DOHH2 (cell line): Measurements from ENCODE around the gene B3GALT6.

Experiments
- H3F3A ChIP-seq: fragments of 200-600 bp; sonication (generic), shearing (Covaris generic); 2 replicates; pipeline ENCODE4 v1.6.0; 2016; ENCODE audit warnings: antibody characterized with exemption, mild to moderate bottlenecking; ENCODE audit not compliant: control insufficient read depth, insufficient read depth
- H3K27ac ChIP-seq: fragments of 200-600 bp; sonication (generic); 2 replicates; pipeline ENCODE4 v1.5.1; 2014; ENCODE audit warnings: low read depth, mild to moderate bottlenecking, low read length, moderate library complexity
- H3K27me3 ChIP-seq: fragments of 200-600 bp; sonication (generic); 2 replicates; pipeline ENCODE4 v1.6.1; 2014; ENCODE audit warnings: mild to moderate bottlenecking, low read length, mixed read lengths; ENCODE audit not compliant: control insufficient read depth
- H3K36me3 ChIP-seq: fragments of 200-600 bp; sonication (generic); 2 replicates; pipeline ENCODE4 v1.6.1; 2014; ENCODE audit warnings: mild to moderate bottlenecking, low read length, moderate library complexity, mixed read lengths; ENCODE audit not compliant: control insufficient read depth
- H3K4me1 ChIP-seq: fragments of 200-600 bp; sonication (generic); 2 replicates; pipeline ENCODE4 v1.6.1; 2014; ENCODE audit warnings: mild to moderate bottlenecking, low read length, mixed read lengths; ENCODE audit not compliant: control insufficient read depth
- H3K4me2 ChIP-seq: fragments of 200-600 bp; sonication (generic); 2 replicates; pipeline ENCODE4 v1.6.0; 2014; ENCODE audit warnings: mild to moderate bottlenecking, low read length, moderate library complexity
- H3K4me3 ChIP-seq: fragments of 200-600 bp; sonication (generic); 2 replicates; pipeline ENCODE4 v1.5.1; 2014; ENCODE audit warnings: mild to moderate bottlenecking, low read length, mixed read lengths
- H3K79me2 ChIP-seq: fragments of 200-600 bp; sonication (generic); 2 replicates; pipeline ENCODE4 v1.6.1; 2014; ENCODE audit warnings: mild to moderate bottlenecking, low read length, mixed read lengths; ENCODE audit not compliant: control insufficient read depth
- H3K9me2 ChIP-seq: fragments of 200-600 bp; sonication (generic); replicated peaks from 2 replicates; pipeline ENCODE4 v1.6.1; 2014; ENCODE audit warnings: mild to moderate bottlenecking, low read length, mixed read lengths; ENCODE audit not compliant: control insufficient read depth
- H3K9me3 ChIP-seq: fragments of 200-600 bp; sonication (generic); 2 replicates; pipeline ENCODE4 v1.6.1; 2014; ENCODE audit warnings: antibody characterized with exemption, low read length, mixed read lengths; ENCODE audit not compliant: control insufficient read depth, insufficient read depth
- H4K20me1 ChIP-seq: fragments of 200-600 bp; sonication (generic); 2 replicates; pipeline ENCODE4 v1.6.0; 2014; ENCODE audit warnings: low read depth, mild to moderate bottlenecking, antibody characterized with exemption, low read length, moderate library complexity; ENCODE audit not compliant: control insufficient read depth, insufficient read depth
- EZH2phosphoT487 ChIP-seq: fragments of 200-600 bp; sonication (generic); IDR thresholded peaks from 2 replicates; pipeline ENCODE4 v1.6.1; 2017; ENCODE audit warnings: borderline replicate concordance, mild to moderate bottlenecking, antibody characterized with exemption, low read length, moderate library complexity, mixed read lengths
- TF ChIP-seq, protein P1 (sequence below): fragments of 200-600 bp; sonication (generic); IDR thresholded peaks from one replicate; pipeline ENCODE4 v1.5.1; 2014; ENCODE audit warnings: antibody characterized with exemption, mild to moderate bottlenecking, low read depth, low read length; ENCODE audit not compliant: poor library complexity, severe bottlenecking

Gene B3GALT6

DNA sequence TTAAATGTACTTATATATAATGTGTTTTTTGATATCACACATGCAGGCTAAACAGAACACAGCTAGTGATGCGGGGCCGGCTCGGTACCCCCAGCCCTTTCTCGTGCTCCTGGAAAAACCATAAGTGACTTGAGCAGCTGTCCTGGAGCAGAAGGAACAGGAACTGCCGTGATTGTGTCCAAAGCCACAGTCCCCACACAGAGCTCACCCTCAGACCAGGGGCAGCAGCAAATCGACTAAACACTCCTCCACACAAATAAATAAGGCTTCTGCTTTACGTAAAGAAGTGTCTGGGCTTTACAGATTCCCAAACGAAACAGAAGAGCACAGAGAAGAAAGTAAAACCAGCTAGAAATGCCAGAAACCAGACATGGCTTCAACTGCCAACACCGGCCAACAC, 32.0 kb downstream of the B3GALT6 start:
- Histone ChIP-seq H3K4me3 (no peak overlapping the region), H3K36me3 (peaks cover 79% of the 10 kb centered on the region), H3K4me1 (peaks cover 19% of the 10 kb centered on the region), H3K27me3 (no peaks in the 10 kb centered on the region), H3K9me2 (no peaks in the 10 kb centered on the region), H3K79me2 (peaks cover 54% of the 10 kb centered on the region), H3F3A (0 out of 2 replicates have a peak, but pooled peaks cover 3% of the 10 kb centered on the region), H3K4me2 (no peak overlapping the region), H3K27ac (no peak overlapping the region), H3K9me3 (no peaks in the 10 kb centered on the region), H4K20me1 (no peaks in the 10 kb centered on the region)
- TF ChIP-seq EZH2phosphoT487: no peak
- TF ChIP-seq, protein P1, sequence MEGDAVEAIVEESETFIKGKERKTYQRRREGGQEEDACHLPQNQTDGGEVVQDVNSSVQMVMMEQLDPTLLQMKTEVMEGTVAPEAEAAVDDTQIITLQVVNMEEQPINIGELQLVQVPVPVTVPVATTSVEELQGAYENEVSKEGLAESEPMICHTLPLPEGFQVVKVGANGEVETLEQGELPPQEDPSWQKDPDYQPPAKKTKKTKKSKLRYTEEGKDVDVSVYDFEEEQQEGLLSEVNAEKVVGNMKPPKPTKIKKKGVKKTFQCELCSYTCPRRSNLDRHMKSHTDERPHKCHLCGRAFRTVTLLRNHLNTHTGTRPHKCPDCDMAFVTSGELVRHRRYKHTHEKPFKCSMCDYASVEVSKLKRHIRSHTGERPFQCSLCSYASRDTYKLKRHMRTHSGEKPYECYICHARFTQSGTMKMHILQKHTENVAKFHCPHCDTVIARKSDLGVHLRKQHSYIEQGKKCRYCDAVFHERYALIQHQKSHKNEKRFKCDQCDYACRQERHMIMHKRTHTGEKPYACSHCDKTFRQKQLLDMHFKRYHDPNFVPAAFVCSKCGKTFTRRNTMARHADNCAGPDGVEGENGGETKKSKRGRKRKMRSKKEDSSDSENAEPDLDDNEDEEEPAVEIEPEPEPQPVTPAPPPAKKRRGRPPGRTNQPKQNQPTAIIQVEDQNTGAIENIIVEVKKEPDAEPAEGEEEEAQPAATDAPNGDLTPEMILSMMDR: no peak

DNA sequence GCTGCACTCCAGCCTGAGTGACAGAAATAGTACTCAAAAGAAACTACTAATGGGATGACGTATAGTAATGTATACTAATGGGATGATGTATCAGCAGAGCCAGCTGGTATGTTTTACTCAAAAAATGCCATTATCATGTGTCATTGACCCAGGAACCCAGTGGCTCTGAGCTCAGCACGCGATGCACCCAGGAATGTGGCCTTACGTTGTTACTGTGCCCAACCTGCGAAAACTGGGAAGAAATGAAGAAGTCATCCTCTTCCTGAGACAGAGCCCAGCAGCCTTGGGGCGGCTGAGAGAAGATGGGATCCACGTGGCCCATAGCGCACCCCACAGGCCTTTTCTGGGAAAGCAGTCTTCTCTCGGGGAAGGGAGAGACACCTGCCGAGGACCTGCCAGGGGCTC, 32.8 kb downstream of the B3GALT6 start:
- no peaks in the 10 kb centered on the region for H3K27me3 ChIP-seq
- TF ChIP-seq, protein P1: peak; percentile 34
- TF ChIP-seq EZH2phosphoT487: no peak
- H3K27ac ChIP-seq: no peak overlapping the region
- no peak overlapping the region for H3K4me2 ChIP-seq
- no peaks in the 10 kb centered on the region for H3K9me2 ChIP-seq
- no peaks in the 10 kb centered on the region for H4K20me1 ChIP-seq
- peaks cover 74% of the 10 kb centered on the region for H3K36me3 ChIP-seq
- H3F3A ChIP-seq: 0 out of 2 replicates have a peak, but pooled peaks cover 3% of the 10 kb centered on the region
- no peak overlapping the region for H3K4me3 ChIP-seq
- H3K79me2 ChIP-seq: peaks cover 54% of the 10 kb centered on the region
- no peaks in the 10 kb centered on the region for H3K9me3 ChIP-seq
- H3K4me1 ChIP-seq: peaks cover 14% of the 10 kb centered on the region

DNA sequence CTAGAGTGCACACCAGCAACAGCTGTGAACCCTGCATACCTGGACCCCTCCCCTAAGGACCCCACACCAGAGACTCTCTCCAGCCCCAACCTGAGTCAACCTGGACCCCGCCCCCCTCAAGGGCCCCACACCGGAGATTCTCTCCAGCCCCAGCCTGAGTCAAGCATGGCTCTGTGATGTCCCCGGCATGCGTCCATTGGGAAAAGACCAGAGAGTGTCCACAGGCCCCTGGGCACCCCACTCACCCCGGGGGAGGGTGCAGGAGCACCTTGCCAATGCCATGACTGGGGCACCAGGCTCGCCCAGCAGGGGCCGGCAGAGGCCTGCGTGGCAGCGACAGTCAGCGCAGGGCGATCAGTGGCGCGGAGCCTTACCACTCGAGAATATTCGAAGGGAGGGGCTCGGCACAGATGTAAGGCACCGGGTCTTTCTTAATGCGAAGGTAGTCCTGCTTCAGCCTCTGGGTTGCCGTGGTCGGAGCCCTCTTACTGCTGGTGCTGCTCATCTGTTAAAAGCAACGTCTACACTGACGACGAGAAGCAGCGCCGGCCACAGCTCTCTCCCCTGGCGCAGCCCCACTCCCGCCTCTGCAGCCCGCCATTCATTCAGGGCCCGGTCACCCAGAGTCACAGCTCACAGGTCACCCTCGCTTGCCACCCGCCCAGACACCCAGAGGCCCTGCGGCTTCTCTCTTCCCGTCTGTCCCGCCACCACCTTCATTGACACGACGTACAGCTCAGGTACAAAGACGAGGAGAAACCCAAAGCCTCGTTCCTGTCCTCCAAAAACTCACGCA, 35.6 kb downstream of the B3GALT6 start:
- H3K4me3 ChIP-seq: no peak overlapping the region
- H3K4me1 ChIP-seq: peaks cover 18% of the 10 kb centered on the region
- H3K9me3 ChIP-seq: no peaks in the 10 kb centered on the region
- TF ChIP-seq EZH2phosphoT487: no peak
- TF ChIP-seq, protein P1: no peak
- H3K9me2 ChIP-seq: no peaks in the 10 kb centered on the region
- no peaks in the 10 kb centered on the region for H3K27me3 ChIP-seq
- no peak overlapping the region for H3K27ac ChIP-seq
- no peak overlapping the region for H3K4me2 ChIP-seq
- peaks cover 76% of the 10 kb centered on the region for H3K79me2 ChIP-seq
- no peaks in the 10 kb centered on the region for H3F3A ChIP-seq
- H3K36me3 ChIP-seq: peaks cover 76% of the 10 kb centered on the region
- H4K20me1 ChIP-seq: peaks cover 20% of the 10 kb centered on the region
